ENCODE results near the gene NUP107. TPM values are rescaled to one million over a fixed set of nuclear protein-coding genes. Genes with fewer than 3 reads are reported as not detected.
A peak's percentile ranks its signal among the peaks of the same experiment; 100 is the strongest.

The NUP107 gene
- polyA plus RNA-seq, 10 donors = 36.8 to 65.1 (median 43.8) TPM

GRCh38 chr12:68727776-68728175 is 41.0 kb downstream of the NUP107 start:
- no peak for DNase-seq

DNA sequence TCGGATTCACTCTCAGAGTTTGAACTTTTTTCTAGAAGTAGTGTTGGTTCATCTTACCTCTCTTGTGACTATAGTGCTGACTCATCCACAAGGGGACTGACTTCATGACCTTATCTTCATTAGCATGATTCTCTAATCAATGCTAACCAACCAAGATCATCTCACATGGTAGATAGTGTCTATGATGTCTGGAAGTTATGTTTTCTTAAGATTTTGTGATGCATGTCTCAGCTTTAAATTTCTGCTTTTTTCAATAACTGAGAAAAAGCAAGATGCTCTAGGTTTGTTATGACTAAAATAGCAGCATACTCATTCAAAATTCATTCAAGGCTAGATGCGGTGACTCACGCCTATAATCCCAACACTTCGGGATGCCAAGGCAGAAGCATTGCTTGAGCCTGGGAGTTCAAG is 46.9 kb downstream of the NUP107 start:
- DNase-seq = peak in 1 of 3 donors; percentile 22

DNA sequence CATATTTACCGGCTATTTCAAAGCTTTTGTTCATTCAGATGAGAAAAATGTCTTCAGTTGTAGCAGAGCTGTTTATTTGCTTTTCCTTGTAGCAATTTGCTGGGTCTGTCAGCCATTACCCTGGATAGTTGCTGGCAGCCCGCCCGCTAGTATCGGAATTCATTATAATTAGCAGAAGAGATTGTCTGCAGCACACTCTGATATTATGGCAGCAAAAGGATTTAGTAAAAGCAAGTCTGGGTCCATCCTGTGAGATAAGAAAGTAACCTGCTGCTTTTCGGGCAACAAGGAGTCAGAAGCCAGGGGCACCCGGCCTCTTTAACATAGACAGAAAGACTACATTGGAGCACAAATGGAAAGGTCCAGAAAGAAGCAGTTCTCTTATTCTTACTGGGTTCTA is 53.1 kb downstream of the NUP107 start:
- DNase-seq = no peak

GRCh38 chr12:68743356-68743755 is 56.6 kb downstream of the NUP107 start:
- no peak for DNase-seq

DNA sequence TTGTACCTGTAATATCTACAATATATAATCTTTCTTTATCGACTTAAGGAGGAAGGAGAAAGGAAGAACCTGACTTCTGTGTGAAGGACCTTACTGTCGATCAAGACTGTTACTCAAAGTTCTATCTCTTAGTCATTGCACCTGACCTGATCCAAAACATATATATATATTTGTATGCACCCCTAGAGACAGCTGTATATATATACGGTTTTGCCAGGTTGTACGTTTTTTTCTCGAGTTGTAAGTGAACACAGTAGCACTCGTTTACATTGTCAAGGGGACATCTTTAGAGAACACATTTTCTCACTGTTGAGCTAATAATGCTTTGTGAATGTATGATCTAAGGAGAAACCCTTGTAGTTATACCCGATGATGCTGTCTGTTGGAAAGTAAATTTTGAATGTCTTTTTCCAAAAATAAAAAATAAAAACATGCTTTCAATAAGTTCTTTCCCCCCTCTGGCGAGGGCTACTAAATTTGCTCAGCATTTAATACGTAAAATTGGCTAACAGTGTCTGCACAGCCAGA is 58.7 kb downstream of the NUP107 start:
- peak in 1 of 3 donors; percentile 5 for DNase-seq

GRCh38 chr12:68745904-68746571 is 59.3 kb downstream of the NUP107 start, which contains the start of gene SLC35E3:
SLC35E3 (plus strand) TSS chr12:68746176; CDS start chr12:68746378, 202 bp downstream.
- peak; percentile 91 to 98 (median 94) for DNase-seq

DNA sequence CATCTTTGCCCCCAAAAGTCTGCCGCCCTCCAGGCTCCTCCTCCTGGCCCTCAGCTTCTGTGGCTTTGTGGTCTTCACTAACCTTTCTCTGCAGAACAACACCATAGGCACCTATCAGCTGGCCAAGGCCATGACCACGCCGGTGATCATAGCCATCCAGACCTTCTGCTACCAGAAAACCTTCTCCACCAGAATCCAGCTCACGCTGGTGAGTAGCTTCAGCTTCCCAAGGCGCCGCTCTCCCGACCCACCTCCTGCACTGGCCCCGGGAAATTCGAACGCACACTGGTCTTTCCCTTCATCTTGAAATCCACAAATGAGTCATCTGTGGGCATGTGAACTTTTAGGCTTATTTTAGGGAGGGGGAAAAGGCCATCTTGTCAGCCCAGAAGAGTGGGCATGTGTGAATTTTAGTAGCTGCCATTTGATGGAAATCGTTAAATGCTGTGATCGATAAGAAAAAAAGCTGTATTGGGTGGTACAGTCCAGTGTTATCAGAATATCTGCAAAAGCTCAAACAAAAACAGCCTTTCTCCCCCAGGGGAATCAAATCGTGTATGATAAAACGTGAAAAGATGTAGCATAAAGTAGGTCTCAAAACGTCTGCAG is 59.9 kb downstream of the NUP107 start:
- DNase-seq = peak; percentile 52 to 84 (median 62)

DNA sequence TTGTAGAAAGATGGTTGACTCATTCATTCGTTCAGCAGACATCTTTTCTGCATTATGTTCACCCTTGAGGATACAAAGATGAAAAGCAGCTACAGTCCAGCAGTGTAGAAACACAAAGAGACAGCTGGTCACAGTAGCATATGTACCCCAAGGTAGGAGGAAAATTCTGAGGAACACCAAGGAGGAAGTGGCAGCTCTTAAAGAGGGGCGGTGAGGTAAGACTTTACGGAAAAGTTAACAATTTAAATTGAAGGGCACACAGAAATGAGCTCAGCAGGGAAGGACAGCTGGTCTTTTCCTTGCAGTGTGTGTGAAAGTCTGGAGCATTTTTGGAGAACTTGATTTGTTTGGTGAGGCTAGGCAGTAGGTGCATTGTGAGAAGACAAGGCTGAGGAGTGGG is 62.7 kb downstream of the NUP107 start:
- DNase-seq = no peak

DNA sequence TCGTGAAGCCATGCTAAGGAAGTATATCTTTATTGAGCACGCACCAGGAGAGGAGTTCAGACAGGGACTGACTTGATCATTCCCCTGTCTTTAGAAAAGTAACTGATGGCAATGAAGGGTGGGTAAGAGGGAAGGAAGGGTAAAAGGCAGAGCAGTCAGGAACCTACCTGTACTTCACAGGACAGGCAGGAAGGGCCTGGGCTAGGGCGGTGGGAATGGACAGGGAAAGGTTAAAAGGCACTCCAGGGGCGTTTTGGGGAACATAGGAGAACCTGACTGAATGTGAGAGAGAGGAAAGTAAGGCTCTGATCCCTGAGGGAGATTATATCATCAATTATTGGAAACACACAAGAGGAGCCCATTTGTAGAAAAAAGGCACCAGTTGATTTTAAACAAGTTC is 63.1 kb downstream of the NUP107 start:
- no peak for DNase-seq

GRCh38 chr12:68750506-68750905 is 63.7 kb downstream of the NUP107 start:
- DNase-seq = no peak

DNA sequence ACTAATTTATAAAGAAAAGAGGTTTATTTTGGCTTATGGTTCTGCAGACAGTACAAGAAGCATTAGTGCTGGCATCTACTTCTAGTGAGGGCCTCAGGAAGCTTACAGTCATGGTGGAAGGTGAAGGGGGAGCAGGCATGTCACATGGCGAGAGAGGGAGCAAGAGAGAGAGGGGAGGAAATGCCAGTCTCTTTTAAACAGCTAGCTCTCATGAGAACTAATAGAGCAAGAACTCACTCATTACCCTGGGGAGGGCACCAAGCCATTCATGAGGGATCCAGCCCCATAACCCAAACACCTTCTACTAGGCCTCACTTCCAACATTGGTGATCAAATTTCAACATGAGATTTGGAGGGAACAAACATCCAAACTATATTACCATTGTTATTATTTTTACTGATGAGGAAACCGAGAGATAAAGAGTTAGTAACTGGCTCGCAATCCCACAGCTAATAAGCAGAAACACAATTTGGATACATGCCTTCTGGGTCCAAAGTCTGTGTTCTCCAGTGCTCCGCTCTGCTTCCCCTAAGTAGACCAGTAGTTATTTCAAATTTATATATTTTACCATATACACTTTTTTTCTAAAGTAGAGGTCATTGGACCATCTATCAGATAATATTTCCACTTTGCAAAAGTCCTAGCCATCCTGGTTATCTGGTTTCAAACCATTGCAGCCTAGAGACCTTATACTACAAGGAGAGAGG is 68.9 kb downstream of the NUP107 start:
- DNase-seq = no peak

GRCh38 chr12:68759852-68760251 is 73.1 kb downstream of the NUP107 start:
- DNase-seq = no peak

DNA sequence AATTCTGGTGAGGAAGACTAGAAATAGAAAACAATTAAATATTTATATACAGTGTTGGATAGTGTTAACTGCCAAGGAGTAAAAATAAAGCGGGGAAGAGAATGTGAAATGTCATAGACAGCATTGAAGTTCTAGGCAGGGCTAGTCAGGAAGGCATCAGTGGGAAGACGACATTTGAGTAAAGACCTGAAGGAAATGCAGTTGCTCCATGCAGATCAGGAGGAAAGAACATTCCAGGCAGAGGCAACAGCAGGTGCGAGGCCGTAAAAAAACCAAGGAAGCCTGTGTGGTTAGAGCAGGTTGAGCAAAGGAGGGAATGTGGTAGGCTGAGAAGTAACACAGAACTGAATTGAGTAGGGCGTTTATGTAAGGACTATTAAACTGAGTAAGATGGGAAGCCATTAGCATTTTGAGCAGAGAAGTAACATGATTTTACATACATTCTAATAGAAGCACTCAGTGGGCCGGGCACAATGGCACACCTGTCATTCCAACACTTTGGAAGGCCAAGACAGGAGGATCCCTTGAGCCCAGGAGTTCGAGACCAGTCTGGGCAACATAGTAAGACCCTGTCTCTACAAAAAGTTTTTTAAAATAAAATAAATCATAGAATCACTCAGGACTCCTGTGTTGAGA is 74.1 kb downstream of the NUP107 start:
- DNase-seq = no peak

DNA sequence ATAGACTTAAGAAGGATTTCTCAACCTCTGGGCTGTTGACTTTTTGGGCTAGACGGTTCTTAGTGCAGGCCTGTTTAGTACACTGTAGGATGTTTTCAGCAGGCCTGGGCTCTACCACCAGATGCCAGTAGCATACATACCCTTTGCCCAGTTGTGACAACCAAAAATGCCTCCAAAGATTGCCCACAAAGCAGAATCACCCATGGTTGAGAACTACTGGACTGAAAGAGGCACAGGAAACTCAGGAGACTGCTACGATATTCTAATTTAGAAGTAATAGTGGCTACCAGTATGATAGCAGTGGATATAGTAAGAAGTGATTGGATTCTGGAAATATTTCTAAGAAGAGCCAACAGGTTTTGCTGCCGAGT is 74.6 kb downstream of the NUP107 start:
- no peak for DNase-seq

- DNase-seq = no peak
Measured at GRCh38 chr12:68761901-68762630, 75.3 kb downstream of the NUP107 start.

DNA sequence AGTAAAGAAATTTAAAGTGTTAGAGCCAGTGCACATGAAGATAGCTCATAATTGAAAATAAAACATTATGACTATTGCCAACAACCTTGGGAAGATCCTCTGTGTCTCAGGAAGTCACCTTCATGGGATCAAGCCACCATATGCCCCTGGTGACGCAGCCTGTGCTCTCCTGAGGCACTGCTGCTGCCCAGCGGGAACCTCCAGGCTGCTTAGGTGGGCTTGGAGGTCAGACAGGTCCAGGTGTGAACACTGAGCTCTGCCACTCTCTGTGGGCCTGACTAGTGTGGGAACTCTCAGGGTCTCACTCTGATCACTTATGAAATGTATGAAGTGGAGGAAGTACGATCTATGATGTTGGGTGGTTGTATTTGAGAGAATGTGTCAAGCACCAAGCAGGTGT is 75.9 kb downstream of the NUP107 start:
- no peak for DNase-seq

GRCh38 chr12:68765696-68766095 is 78.9 kb downstream of the NUP107 start:
- DNase-seq = no peak

GRCh38 chr12:68766646-68767045 is 79.9 kb downstream of the NUP107 start:
- no peak for DNase-seq

GRCh38 chr12:68767191-68767590 is 80.4 kb downstream of the NUP107 start:
- no peak for DNase-seq

DNA sequence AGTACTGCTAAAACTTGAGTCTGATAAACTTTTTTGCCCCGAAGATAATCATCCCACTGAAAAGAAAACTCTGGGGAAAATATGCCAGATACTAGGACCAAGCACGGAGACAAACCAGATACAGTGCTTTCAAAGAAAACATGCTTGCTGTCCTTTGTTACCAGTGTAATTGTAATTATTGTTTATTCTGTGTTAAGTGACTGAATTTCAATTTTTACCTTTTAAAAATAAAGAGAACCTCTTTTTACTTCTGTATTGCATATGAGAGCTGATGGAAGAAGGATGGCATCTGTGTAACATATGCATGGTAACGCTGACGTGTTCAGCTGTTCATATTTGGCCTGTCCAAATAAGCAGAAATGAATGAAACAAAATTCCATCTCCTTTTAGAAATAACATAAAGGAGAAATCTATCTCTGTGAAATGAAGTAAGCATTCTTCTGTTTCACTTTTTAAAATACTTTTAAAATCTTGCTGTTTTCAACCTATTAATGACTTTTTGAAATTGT is 81.7 kb downstream of the NUP107 start:
- no peak for DNase-seq

DNA sequence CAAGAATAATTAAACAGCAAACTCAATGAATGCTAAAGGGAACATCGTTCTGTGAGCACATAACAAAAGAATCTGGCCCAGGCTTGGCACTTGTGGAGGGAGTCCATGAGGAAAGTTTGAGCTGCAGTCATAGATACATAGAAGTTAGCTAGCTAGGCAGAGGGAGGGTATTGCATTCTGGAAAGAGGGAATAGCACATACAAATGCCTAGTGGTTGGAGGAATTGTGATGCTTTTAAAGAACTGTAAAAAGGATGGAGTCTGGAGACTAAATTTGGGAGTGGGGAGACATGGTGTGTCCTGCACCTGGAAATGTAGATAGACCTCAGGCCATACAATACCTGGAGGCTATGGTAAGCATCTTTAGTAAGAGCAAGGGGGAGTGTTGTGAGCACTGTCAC is 83.2 kb downstream of the NUP107 start:
- no peak for DNase-seq

Measured in muscle of back (tissue), 11 donors.